Fibroblast of the aortic adventitia (primary cell): Measurements from ENCODE around the gene TMEM51. TPM values are rescaled to one million over a fixed set of nuclear protein-coding genes. Genes with fewer than 3 reads are reported as not detected.

Experiments
- DNase-seq: peaks from one replicate; pipeline ENCODE4 v3.0.0-alpha.2; 2010; ENCODE audit warnings: low read depth
- H3K4me3 ChIP-seq: 2 replicates; pipeline ENCODE4 v1.5.1; 2011; ENCODE audit warnings: low read depth, mild to moderate bottlenecking, control low read depth, low read length, moderate library complexity
- CTCF ChIP-seq: IDR thresholded peaks from 2 replicates; pipeline ENCODE4 v1.5.1; 2011; ENCODE audit warnings: mild to moderate bottlenecking, low read length, control low read depth, inconsistent platforms; ENCODE audit not compliant: insufficient read depth
- total RNA-seq: library from RNA; depleted of rRNA; stranded (reverse); fragments of >200 nt; gene quantifications from 2 replicates; pipeline ENCODE4 v1.2.3, GENCODE V29; 2012; ENCODE audit warnings: low replicate concordance

TMEM51 gene
- total RNA-seq, 1 donor = 1.4 TPM

GRCh38 chr1:15110128-15110866 lies 43.2 kb upstream of the TMEM51 start:
- DNase-seq = no peak
- TF ChIP-seq CTCF = no peak
- H3K4me3 ChIP-seq = no peak overlapping the region

- no peak overlapping the region for H3K4me3 ChIP-seq
- no peak for DNase-seq
- TF ChIP-seq CTCF = no peak
Observed at GRCh38 chr1:15110867-15111230, 42.7 kb upstream of the TMEM51 start.

- H3K4me3 ChIP-seq = no peak overlapping the region
- no peak for TF ChIP-seq CTCF
- no peak for DNase-seq
Observed at GRCh38 chr1:15113146-15113545, 40.4 kb upstream of the TMEM51 start.

- no peak for TF ChIP-seq CTCF
- DNase-seq = no peak
- H3K4me3 ChIP-seq = no peak overlapping the region
Observed at GRCh38 chr1:15114884-15115283, 38.7 kb upstream of the TMEM51 start.

GRCh38 chr1:15115542-15116330 lies 37.8 kb upstream of the TMEM51 start:
- TF ChIP-seq CTCF = no peak
- no peak for DNase-seq
- H3K4me3 ChIP-seq = no peak overlapping the region

GRCh38 chr1:15116966-15117365 lies 36.6 kb upstream of the TMEM51 start:
- H3K4me3 ChIP-seq = no peak overlapping the region
- no peak for DNase-seq
- TF ChIP-seq CTCF = no peak
